Hematopoietic multipotent progenitor cell (in vitro differentiated cells): Measurements from ENCODE around the gene SPIN4. TPM values are rescaled to one million over a fixed set of nuclear protein-coding genes. Genes with fewer than 3 reads are reported as not detected.
"Not testable (repeated sequence)": the region's sequence is repeated elsewhere in the genome, so short reads cannot be mapped to it uniquely, and the experiment has no call there.

Source experiments
- DNase-seq, 3 donors: peaks; one replicate each; pipeline ENCODE4 v3.0.0-alpha.2; 2011 to 2015; ENCODE audit warnings: low read depth in 2 of 3, low spot score in 2 of 3
- total RNA-seq: library from RNA; depleted of rRNA; stranded (reverse); fragments of >200 nt; gene quantifications from one replicate; pipeline ENCODE4 v1.2.3, GENCODE V29; 2012

Gene SPIN4
- 9.4 TPM for total RNA-seq

DNA sequence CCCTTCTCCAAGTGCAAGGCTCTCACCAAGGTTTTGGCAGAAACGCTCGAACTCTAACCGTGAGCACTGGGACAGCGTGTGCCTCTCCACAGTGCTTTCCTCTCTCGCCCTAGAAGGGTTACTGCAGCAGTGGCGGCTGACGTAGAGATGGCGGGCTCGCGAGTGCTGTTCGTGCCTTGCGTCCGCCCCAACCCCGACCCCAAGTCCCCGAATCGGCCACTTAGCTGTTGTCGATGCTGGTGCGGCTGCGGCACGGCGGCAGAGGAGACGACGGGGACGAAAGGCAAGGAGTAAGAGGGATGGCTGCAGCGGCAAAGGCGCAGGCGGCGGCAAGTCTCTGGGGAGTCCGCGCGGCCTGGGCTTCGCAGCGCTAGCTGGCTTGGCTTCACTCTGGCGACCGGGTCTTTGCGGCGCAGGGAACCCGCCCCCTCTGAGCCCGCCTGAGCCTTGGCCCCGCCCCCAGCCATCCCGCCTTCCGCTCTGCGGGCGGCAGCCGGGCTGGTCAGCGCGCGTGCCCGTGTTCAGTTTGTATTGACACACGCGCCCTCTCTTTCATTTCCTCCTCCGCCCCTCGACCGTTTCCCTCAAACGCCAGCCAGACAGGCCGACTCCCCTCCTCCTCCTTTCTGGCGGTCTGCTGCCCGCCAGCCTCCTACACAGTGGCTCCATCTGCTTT, at the start of gene SPIN4:
Gene SPIN4 (minus strand): TSS at position 392 of the 676 bp plus-strand sequence. CDS start 513 bp downstream, outside the sequence.
- peak in 2 of 3 donors; percentile 80 to 81 for DNase-seq

- DNase-seq: no peak
Measured at GRCh38 chrX:63400340-63400739, 49.2 kb upstream of the SPIN4 start.

- no peak for DNase-seq
Measured at GRCh38 chrX:63394872-63395271, 43.7 kb upstream of the SPIN4 start.

DNA sequence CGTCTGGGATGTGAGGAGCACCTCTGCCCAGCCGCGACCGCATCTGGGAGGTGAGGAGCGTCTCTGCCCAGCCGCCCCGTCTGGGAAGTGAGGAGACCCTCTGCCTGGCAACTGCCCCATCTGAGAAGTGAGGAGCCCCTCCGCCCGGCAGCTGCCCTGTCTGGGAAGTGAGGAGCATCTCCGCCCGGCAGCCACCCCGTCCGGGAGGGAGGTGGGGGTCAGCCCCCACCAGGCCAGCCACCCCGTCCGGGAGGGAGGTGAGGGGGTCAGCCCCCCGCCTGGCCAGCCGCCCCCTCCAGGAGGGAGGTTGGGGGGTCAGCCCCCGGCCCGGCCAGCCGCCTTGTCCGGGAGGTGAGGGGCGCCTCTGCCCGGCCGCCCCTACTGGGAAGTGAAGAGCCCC, 42.0 kb upstream of the SPIN4 start:
- not testable (repeated sequence) for DNase-seq

GRCh38 chrX:63387411-63387810, 36.3 kb upstream of the SPIN4 start:
- no peak for DNase-seq

DNA sequence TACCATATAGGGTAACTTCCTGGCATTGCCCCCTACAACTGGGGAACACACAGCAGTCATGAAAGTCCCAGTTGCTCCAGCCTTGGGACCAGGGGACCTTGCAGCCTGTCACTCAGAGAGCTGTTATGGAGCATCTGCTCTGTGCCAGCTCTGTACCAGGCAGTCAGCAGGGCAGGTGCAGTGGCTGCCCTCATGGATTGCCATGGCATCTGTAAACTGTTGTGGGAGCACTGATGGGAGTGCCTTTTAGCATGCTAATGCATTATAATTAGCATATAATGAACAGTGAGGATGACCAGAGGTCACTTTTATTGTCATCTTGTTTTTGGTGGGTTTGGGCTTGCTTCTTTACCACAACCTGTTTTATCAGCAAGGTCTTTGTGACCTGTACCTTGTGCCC, 33.1 kb upstream of the SPIN4 start:
- not testable (repeated sequence) for DNase-seq

DNA sequence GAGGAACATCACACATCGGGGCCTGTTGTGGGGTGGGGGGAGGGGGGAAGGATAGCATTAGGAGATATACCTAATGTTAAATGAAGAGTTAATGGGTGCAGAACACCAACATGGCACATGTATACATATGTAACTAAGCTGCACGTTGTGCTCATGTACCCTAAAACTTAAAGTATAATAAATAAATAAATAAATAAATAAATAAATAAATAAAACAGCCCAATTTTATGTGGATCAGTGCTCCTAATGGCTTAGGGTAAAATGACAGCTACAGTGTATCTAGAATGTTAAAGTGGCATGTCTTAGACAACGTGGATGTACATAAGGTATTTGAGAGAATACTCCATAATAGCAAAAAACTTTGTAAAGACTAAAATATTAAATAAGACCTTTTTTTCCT, 21.9 kb upstream of the SPIN4 start:
- not testable (repeated sequence) for DNase-seq

- not testable (repeated sequence) for DNase-seq
Measured at GRCh38 chrX:63367699-63368098, 16.6 kb upstream of the SPIN4 start.

GRCh38 chrX:63363788-63364187, 12.7 kb upstream of the SPIN4 start:
- DNase-seq: no peak

DNA sequence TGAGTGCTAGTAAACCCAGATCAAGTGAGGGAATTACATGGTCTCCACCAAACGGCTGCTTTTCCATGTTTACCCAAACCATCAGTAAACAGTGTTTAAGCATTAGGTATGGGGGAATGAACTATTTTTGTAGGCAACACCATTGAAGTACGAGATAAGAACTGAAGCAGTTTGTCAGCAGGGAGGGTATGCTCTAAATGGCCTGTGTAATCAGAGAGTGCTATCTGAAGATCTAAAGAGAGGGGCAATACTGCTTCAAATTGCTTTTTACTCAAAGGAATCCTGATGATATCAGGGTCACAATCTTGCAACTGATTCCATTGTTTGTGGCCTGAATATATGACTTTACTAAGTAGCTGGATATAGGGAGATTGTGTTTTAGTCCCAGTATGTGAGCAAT, 10.4 kb upstream of the SPIN4 start:
- DNase-seq: no peak

- peak in 1 of 3 donors; percentile 6 for DNase-seq
Measured at GRCh38 chrX:63354484-63354883, 3.4 kb upstream of the SPIN4 start.

DNA sequence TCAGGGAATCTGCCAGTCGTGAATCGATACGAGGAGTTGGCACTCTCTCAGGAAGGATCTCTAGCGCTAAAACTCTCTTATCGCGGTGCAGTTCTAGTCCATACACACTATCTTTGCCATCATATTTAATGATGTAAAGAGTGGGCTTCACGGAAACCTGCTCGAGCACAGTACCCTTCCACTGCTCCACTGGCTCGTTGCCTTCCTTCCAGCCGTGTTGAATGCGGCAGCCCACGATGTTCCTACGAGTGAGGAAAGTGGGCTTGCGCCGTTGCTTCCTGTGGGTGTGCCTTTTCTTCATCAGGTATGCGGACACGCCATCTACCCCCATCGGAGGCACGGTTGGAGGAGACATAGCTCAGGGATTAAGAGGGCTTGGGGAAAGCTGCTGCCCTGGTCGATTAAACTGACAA, 661 bp downstream of the SPIN4 start:
- DNase-seq: peak in 1 of 3 donors; percentile 7

GRCh38 chrX:63349307-63349706, 1.8 kb downstream of the SPIN4 start:
- DNase-seq: peak in 1 of 3 donors; percentile 11

DNA sequence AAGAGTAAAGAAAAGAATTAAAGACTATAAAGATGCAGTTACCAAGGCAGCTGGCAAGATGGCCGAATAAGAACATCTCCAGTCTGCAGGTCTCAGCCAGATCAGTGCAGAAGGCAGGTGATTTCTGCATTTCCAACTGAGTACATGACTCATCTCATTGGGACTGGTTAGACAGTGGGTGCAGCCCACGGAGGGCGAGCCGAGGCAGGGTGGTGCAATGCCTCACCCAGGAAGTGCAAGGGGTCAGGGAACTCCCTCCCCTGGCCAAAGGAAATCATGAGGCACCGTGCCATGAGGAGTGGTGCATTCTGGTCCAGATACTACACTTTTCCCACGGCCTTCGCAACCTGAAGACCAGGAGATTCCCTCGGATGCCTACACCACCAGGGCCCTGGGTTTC, 20.5 kb downstream of the SPIN4 start:
- DNase-seq: no peak

GRCh38 chrX:63327788-63328187, 23.3 kb downstream of the SPIN4 start:
- DNase-seq: no peak

DNA sequence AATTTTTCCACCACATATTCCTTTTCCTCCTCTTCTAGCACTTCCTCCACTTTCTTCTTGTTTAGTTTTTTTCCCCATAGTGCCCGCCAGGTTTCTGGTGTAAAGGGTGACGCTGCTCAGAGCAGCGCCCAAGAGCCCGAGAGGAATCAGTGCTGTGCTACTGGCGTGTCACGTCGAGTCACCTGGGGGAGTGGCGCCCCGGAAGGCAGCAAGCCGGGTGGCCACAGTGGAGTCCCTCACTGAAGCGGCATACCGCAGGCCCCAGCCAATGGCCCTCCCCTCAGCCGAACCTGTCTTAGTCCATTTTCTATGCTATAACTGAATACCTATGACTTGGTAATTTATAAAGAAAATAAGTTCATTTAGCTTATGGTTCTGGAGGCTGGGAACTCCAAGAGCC, 51.5 kb downstream of the SPIN4 start:
- DNase-seq: no peak
